Left ventricle myocardium superior (tissue), 1 donor: ENCODE results near the gene PARD3B. TPM values are rescaled to one million over a fixed set of nuclear protein-coding genes. Genes with fewer than 3 reads are reported as not detected.
A peak's percentile ranks its signal among the peaks of the same experiment; 100 is the strongest.
"Not testable (repeated sequence)": the region's sequence is repeated elsewhere in the genome, so short reads cannot be mapped to it uniquely, and the experiment has no call there.

ENCODE experiments used
- ATAC-seq: fragments of 200-7000 bp; cut with Tn5 transposase; one replicate; pipeline ENCODE4 v1.9.1; 2020; ENCODE audit warnings: mild to moderate bottlenecking, moderate library complexity
- DNase-seq: peaks from one replicate; pipeline ENCODE4 v3.0.0-alpha.2; 2020
- intact Hi-C: fragments of 100-400 bp; cut with micrococcal nuclease; formaldehyde crosslinking; loops from one replicate; pipeline ENCODE4 v1.11.0; 2022
- total RNA-seq: library from RNA; stranded (reverse); fragmentation: NEBNext Ultra II Directional; extraction: Animal tissue kit (Norgen Biotek cat#: 25700); gene quantifications from one replicate; pipeline ENCODE4 v1.2.1, GENCODE V29; 2021
- donor health status: DM: no; HTN: yes; CAD: no; lungs with severe emphysema.

Gene PARD3B
- total RNA-seq, 1 donor from 2014 or later, result 6.5 TPM

GRCh38 chr2:205217004-205217403, 671.7 kb downstream of the PARD3B start:
- ATAC-seq (peak; percentile 22), DNase-seq (no peak)
- intact Hi-C loops, result no loop called here

GRCh38 chr2:205218056-205218455, 672.8 kb downstream of the PARD3B start:
- ATAC-seq (no peak), DNase-seq (no peak)
- intact Hi-C loops, result no loop called here

GRCh38 chr2:205218816-205219215, 673.5 kb downstream of the PARD3B start:
- ATAC-seq, intact Hi-C loops, DNase-seq: not testable (repeated sequence)

- intact Hi-C loops, result no loop called here
- DNase-seq, result no peak
- ATAC-seq, result no peak
Observed at GRCh38 chr2:205220559-205220958, 675.3 kb downstream of the PARD3B start.

GRCh38 chr2:205232086-205232485, 686.8 kb downstream of the PARD3B start:
- intact Hi-C loops, result no loop called here
- ATAC-seq (no peak), DNase-seq (no peak)

- ATAC-seq, result no peak
- no peak for DNase-seq
- intact Hi-C loops, result no loop called here
Observed at GRCh38 chr2:205235434-205235833, 690.2 kb downstream of the PARD3B start.

GRCh38 chr2:205237524-205237923, 692.2 kb downstream of the PARD3B start:
- DNase-seq (no peak), ATAC-seq (no peak)
- intact Hi-C loops, result no loop called here

- peak; percentile 66 for ATAC-seq
- intact Hi-C loops, result no loop called here
- no peak for DNase-seq
Observed at GRCh38 chr2:205245001-205245400, 699.7 kb downstream of the PARD3B start.

- no peak for DNase-seq
- ATAC-seq, result peak; percentile 77
- intact Hi-C loops, result no loop called here
Observed at GRCh38 chr2:205245652-205246051, 700.4 kb downstream of the PARD3B start.

GRCh38 chr2:205259121-205259520, 713.8 kb downstream of the PARD3B start:
- DNase-seq (no peak), ATAC-seq (no peak)
- intact Hi-C loops, result no loop called here

GRCh38 chr2:205261516-205262020, 716.3 kb downstream of the PARD3B start:
- ATAC-seq (no peak), DNase-seq (no peak)
- intact Hi-C loops, result no loop called here

- intact Hi-C loops, result no loop called here
- no peak for ATAC-seq
- DNase-seq, result no peak
Observed at GRCh38 chr2:205267323-205267722, 722.0 kb downstream of the PARD3B start.

- ATAC-seq, result no peak
- intact Hi-C loops, result no loop called here
Observed at GRCh38 chr2:205270689-205271088, 725.4 kb downstream of the PARD3B start.

GRCh38 chr2:205273148-205273547, 727.9 kb downstream of the PARD3B start:
- DNase-seq, result no peak
- no peak for ATAC-seq
- intact Hi-C loops, result no loop called here

More at GRCh38 chr2:205270689-205271088, 725.4 kb downstream of the PARD3B start:
- no peak for DNase-seq

- DNase-seq (no peak), ATAC-seq (no peak)
- intact Hi-C loops, result no loop called here
Observed at GRCh38 chr2:205273627-205274026, 728.4 kb downstream of the PARD3B start.

GRCh38 chr2:205274801-205275200, 729.5 kb downstream of the PARD3B start:
- intact Hi-C loops, result no loop called here
- DNase-seq (no peak), ATAC-seq (no peak)

- DNase-seq (no peak), ATAC-seq (no peak)
- intact Hi-C loops, result no loop called here
Observed at GRCh38 chr2:205276116-205276777, 731.0 kb downstream of the PARD3B start.

GRCh38 chr2:205280596-205281236, 735.4 kb downstream of the PARD3B start:
- ATAC-seq (no peak), DNase-seq (no peak)
- intact Hi-C loops, result no loop called here

GRCh38 chr2:205283736-205284270, 738.5 kb downstream of the PARD3B start:
- intact Hi-C loops, result no loop called here
- DNase-seq (no peak), ATAC-seq (no peak)

GRCh38 chr2:205284334-205284733, 739.1 kb downstream of the PARD3B start:
- DNase-seq, result no peak
- intact Hi-C loops, result no loop called here
- ATAC-seq, result no peak

- intact Hi-C loops, result no loop called here
- DNase-seq (no peak), ATAC-seq (no peak)
Observed at GRCh38 chr2:205287316-205287715, 742.0 kb downstream of the PARD3B start.
